Cerebellar cortex (tissue), 1 donor: Measurements from ENCODE around the gene CAPN12.
"Not testable (repeated sequence)": the region's sequence is repeated elsewhere in the genome, so short reads cannot be mapped to it uniquely, and the experiment has no call there.

Experiments
- DNase-seq: peaks from one replicate; pipeline ENCODE4 v3.0.0-alpha.2; 2015; ENCODE audit warnings: low spot score

Gene CAPN12

GRCh38 chr19:38744298-38744681 is at the start of gene CAPN12:
CAPN12 (minus strand) TSS chr19:38744474; CDS start chr19:38744165, 309 bp downstream.
- no peak for DNase-seq

- DNase-seq, result no peak
These were observed 49.4 kb upstream of the CAPN12 start for GRCh38 chr19:38793671-38794070.

GRCh38 chr19:38793177-38793576 is 48.9 kb upstream of the CAPN12 start:
- DNase-seq, result no peak

- DNase-seq, result no peak
These were observed 48.2 kb upstream of the CAPN12 start for GRCh38 chr19:38792250-38793111.

GRCh38 chr19:38791451-38792064 is 47.3 kb upstream of the CAPN12 start:
- not testable (repeated sequence) for DNase-seq

GRCh38 chr19:38790507-38791403 is 46.5 kb upstream of the CAPN12 start:
- not testable (repeated sequence) for DNase-seq

GRCh38 chr19:38788478-38789243 is 44.4 kb upstream of the CAPN12 start, which contains the start of gene LGALS7B:
LGALS7B (plus strand) TSS chr19:38789200; CDS start chr19:38789227, 27 bp downstream.
- DNase-seq, result no peak

- DNase-seq, result no peak
These were observed 42.4 kb upstream of the CAPN12 start for GRCh38 chr19:38786572-38787265.

- not testable (repeated sequence) for DNase-seq
These were observed 41.8 kb upstream of the CAPN12 start for GRCh38 chr19:38786061-38786460.

GRCh38 chr19:38785187-38785699 is 41.0 kb upstream of the CAPN12 start:
- DNase-seq, result no peak

- DNase-seq, result no peak
These were observed 40.0 kb upstream of the CAPN12 start for GRCh38 chr19:38784224-38784623.

- DNase-seq, result not testable (repeated sequence)
These were observed 37.9 kb upstream of the CAPN12 start for GRCh38 chr19:38782212-38782611.

- no peak for DNase-seq
These were observed 36.8 kb upstream of the CAPN12 start for GRCh38 chr19:38781058-38781457.

GRCh38 chr19:38780443-38780842 is 36.2 kb upstream of the CAPN12 start:
- DNase-seq, result no peak

GRCh38 chr19:38778733-38779132 is 34.5 kb upstream of the CAPN12 start:
- no peak for DNase-seq

GRCh38 chr19:38774181-38774950 is 30.1 kb upstream of the CAPN12 start:
- DNase-seq, result no peak

- no peak for DNase-seq
These were observed 29.3 kb upstream of the CAPN12 start, which contains the start of gene LGALS7 for GRCh38 chr19:38773469-38774177. LGALS7 (minus strand) TSS chr19:38773517; CDS start chr19:38773492, 25 bp downstream.

GRCh38 chr19:38771569-38771968 is 27.3 kb upstream of the CAPN12 start:
- DNase-seq, result not testable (repeated sequence)

- not testable (repeated sequence) for DNase-seq
These were observed 26.6 kb upstream of the CAPN12 start for GRCh38 chr19:38770949-38771275.
